B cell (primary cell): ENCODE data around the gene IL1RAPL1.

Experiments
- EZH2 ChIP-seq: IDR thresholded peaks from 2 replicates; pipeline ENCODE4 v1.6.1; 2012; ENCODE audit warnings: borderline replicate concordance, low read depth, mild to moderate bottlenecking, moderate library complexity, low read length; ENCODE audit not compliant: insufficient read depth, poor library complexity, severe bottlenecking
- TF ChIP-seq, protein P1 (sequence below): fragments of 200-600 bp; IDR thresholded peaks from one replicate; pipeline ENCODE4 v1.8.0; 2022; ENCODE audit warnings: antibody characterized with exemption, mild to moderate bottlenecking

DNA sequence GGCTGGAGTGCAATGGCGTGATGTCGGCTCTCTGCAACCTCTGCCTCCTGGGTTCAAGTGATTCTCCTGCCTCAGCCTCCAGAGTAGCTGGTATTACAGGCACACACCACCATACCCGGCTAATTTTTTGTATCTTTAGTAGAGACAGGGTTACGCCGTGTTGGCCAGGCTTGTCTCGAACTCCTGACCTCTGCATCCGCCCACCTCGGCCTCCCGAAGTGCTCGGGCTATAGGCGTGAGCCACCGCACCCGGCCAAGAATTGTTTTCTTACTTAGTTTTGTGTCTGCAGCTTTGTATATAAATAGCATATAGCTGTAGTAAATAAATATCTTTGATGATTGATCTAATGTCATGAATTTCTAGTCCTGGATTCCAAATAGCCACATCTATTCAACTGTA lies 81.1 kb downstream of the IL1RAPL1 start:
- TF ChIP-seq, protein P1, sequence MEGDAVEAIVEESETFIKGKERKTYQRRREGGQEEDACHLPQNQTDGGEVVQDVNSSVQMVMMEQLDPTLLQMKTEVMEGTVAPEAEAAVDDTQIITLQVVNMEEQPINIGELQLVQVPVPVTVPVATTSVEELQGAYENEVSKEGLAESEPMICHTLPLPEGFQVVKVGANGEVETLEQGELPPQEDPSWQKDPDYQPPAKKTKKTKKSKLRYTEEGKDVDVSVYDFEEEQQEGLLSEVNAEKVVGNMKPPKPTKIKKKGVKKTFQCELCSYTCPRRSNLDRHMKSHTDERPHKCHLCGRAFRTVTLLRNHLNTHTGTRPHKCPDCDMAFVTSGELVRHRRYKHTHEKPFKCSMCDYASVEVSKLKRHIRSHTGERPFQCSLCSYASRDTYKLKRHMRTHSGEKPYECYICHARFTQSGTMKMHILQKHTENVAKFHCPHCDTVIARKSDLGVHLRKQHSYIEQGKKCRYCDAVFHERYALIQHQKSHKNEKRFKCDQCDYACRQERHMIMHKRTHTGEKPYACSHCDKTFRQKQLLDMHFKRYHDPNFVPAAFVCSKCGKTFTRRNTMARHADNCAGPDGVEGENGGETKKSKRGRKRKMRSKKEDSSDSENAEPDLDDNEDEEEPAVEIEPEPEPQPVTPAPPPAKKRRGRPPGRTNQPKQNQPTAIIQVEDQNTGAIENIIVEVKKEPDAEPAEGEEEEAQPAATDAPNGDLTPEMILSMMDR: no peak
- no peak for TF ChIP-seq EZH2
